GM12873 (cell line): ENCODE measurements around the gene CTNNA3.

Experiments used
- CTCF ChIP-seq: IDR thresholded peaks from 2 replicates; pipeline ENCODE4 v1.5.1; 2012; ENCODE audit warnings: low read depth, mild to moderate bottlenecking, moderate library complexity, low read length, control low read depth; ENCODE audit not compliant: insufficient read depth; ENCODE audit errors: missing control alignments

Gene CTNNA3

DNA sequence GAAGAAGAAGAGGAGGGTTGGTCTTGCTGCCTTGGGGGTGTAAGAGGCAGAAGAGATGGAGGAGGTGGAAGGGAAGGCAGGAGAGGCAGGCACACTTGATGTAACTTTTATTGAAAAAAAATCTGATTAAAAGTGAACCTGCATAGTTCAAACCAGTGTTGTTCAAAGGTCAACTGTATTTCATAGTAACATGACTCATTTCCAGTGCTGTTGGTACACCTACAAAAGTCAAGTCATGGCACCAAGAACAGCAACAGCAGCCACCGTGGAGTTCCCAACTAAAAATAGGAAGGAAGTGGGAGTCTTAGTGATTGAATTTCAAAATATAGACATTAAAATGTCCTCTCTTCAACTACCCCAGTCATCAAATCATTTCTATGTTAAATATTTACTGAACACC, 88.5 kb downstream of the CTNNA3 start:
- no peak for TF ChIP-seq CTCF

GRCh38 chr10:67606572-67606971, 89.4 kb downstream of the CTNNA3 start:
- TF ChIP-seq CTCF: no peak

GRCh38 chr10:67603701-67604100, 92.3 kb downstream of the CTNNA3 start:
- TF ChIP-seq CTCF: no peak

DNA sequence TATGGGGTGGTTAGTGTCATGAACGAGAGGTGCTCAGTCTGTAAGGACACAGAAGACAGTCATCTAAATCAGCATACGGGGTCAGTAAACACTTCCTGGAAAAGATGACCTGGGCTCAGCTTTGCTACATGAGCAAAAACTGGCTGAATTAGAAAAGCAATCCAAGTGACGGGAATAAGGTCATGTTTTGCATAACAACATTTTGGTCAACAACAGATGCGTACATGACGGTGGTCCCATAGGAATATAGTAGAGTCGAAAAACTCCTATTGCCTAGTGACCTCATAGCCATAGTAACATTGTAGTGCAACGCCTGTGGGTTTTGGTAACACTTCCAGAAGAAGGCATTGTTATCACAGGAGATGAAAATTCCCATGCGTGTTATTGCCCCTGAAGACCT, 92.9 kb downstream of the CTNNA3 start:
- no peak for TF ChIP-seq CTCF

GRCh38 chr10:67602268-67602950, 93.6 kb downstream of the CTNNA3 start:
- TF ChIP-seq CTCF: no peak

DNA sequence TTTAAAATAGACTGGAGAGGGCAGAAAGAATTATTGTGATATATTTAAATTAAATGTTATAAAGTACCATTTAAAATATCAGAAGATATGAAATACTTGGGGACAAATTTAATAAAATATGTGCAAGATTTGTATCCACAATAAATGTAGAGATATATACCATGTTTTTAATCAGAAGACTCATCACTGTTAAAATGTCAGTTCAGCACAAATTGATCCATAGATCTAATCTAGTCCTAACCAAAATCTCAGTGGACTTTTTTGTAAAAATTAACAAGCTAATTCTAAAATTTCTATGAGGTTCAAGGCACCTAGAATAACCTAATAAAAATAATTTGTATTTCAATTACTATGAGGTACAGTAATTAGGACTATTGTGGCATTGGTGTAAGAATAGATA, 96.4 kb downstream of the CTNNA3 start:
- no peak for TF ChIP-seq CTCF

- no peak for TF ChIP-seq CTCF
Observed at GRCh38 chr10:67596641-67597040, 99.4 kb downstream of the CTNNA3 start.
